Panc1 (cell line): Measurements from ENCODE around the gene MEGF11. TPM values are rescaled to one million over a fixed set of nuclear protein-coding genes. Genes with fewer than 3 reads are reported as not detected.

Experiments used
- ATAC-seq: fragments of 200-7000 bp; cut with Tn5 transposase; 2 replicates; pipeline ENCODE4 v1.9.1; 2020; ENCODE audit warnings: mild to moderate bottlenecking, moderate library complexity
- BruUV-seq: library from RNA; stranded (reverse); fragments of 400-500 nt; replicated peaks from 2 replicates; lab custom pipeline; 2021; lab: Mats Ljungman, UMichigan
- CTCF ChIA-PET: fragments of 300-600 bp; sonication (Branson Sonifier 250); formaldehyde crosslinking; loops from one replicate; lab custom pipeline; 2022; ENCODE audit warnings: antibody characterized with exemption; lab: Charles Lee
- POLR2A ChIA-PET: fragments of 300-600 bp; sonication (Branson Sonifier 250); formaldehyde crosslinking; loops from one replicate; lab custom pipeline; 2022; ENCODE audit warnings: antibody characterized with exemption; lab: Charles Lee
- DNase-seq: peaks from one replicate; pipeline ENCODE4 v3.0.0-alpha.2; 2010; ENCODE audit warnings: low read depth, low spot score
- H3K27ac ChIP-seq: 2 replicates; pipeline ENCODE4 v1.5.1; 2011; ENCODE audit warnings: mild to moderate bottlenecking, low read length, inconsistent platforms
- H3K27me3 ChIP-seq: fragments of 200-500 bp; sonication (Bioruptor generic); 2 replicates; pipeline ENCODE4 v1.6.0; 2014; ENCODE audit warnings: low read length, inconsistent platforms; ENCODE audit not compliant: control insufficient read depth, insufficient read depth
- H3K36me3 ChIP-seq: fragments of 200-500 bp; sonication (Bioruptor generic); 2 replicates; pipeline ENCODE4 v1.5.1; 2014; ENCODE audit warnings: inconsistent platforms, mild to moderate bottlenecking, low read length, moderate library complexity; ENCODE audit not compliant: control insufficient read depth, insufficient read depth
- H3K4me1 ChIP-seq: 2 replicates; pipeline ENCODE4 v1.5.1; 2011; ENCODE audit warnings: inconsistent platforms, mild to moderate bottlenecking, low read length, moderate library complexity; ENCODE audit not compliant: control insufficient read depth, insufficient read depth
- H3K4me3 ChIP-seq, 2 experiments: 2 replicates each; pipeline ENCODE4 v1.5.1; 2011 to 2012; ENCODE audit warnings: low read depth in 2 of 2, low read length in 2 of 2, mild to moderate bottlenecking in 2 of 2, inconsistent platforms in 1 of 2, moderate library complexity in 1 of 2
- H3K9me3 ChIP-seq: fragments of 200-500 bp; sonication (Bioruptor generic); 2 replicates; pipeline ENCODE4 v1.5.1; 2014; ENCODE audit warnings: low read depth, mild to moderate bottlenecking, inconsistent platforms, low read length, moderate library complexity; ENCODE audit not compliant: control insufficient read depth, insufficient read depth
- CTCF ChIP-seq: fragments of 450-650 bp; IDR thresholded peaks from 2 replicates; pipeline ENCODE4 v1.5.1; 2017; ENCODE audit warnings: mild to moderate bottlenecking
- POLR2AphosphoS5 ChIP-seq: IDR thresholded peaks from 2 replicates; pipeline ENCODE4 v1.6.1; 2012; ENCODE audit warnings: mild to moderate bottlenecking, low read depth, low read length, moderate library complexity
- REST ChIP-seq, 2 experiments: IDR thresholded peaks; 2 replicates each; pipeline ENCODE4 v1.6.1; 2011 to 2012; ENCODE audit warnings: low read depth in 2 of 2, control low read depth in 1 of 2, low read length in 1 of 2, mild to moderate bottlenecking in 1 of 2, moderate library complexity in 1 of 2; ENCODE audit not compliant: insufficient read depth in 1 of 2
- SIN3A ChIP-seq: IDR thresholded peaks from 2 replicates; pipeline ENCODE4 v1.6.1; 2012; ENCODE audit warnings: low read depth, mild to moderate bottlenecking, low read length, moderate library complexity, borderline replicate concordance; ENCODE audit not compliant: insufficient read depth
- TCF7L2 ChIP-seq: IDR thresholded peaks from 2 replicates; pipeline ENCODE4 v1.6.1; 2011; ENCODE audit warnings: mild to moderate bottlenecking, low read depth, low read length, inconsistent platforms
- in situ Hi-C: cut with HindIII; loops from 2 replicates; pipeline ENCODE4 v1.10.0; 2016; ENCODE audit warnings: low sequenced_read_pairs, low pct_unique_long_range_greater_than_20kb
- intact Hi-C: fragments of 100-400 bp; cut with micrococcal nuclease; formaldehyde crosslinking; loops from one replicate; pipeline ENCODE4 v1.10.0; 2022; ENCODE audit not compliant: unreplicated experiment
- total RNA-seq: library from RNA; stranded (reverse); gene quantifications from one replicate; pipeline ENCODE4 v1.2.1, GENCODE V29; 2021; ENCODE audit not compliant: unreplicated experiment

The MEGF11 gene
- total RNA-seq, 1 experiment from 2014 or later, result 0.95 TPM

DNA sequence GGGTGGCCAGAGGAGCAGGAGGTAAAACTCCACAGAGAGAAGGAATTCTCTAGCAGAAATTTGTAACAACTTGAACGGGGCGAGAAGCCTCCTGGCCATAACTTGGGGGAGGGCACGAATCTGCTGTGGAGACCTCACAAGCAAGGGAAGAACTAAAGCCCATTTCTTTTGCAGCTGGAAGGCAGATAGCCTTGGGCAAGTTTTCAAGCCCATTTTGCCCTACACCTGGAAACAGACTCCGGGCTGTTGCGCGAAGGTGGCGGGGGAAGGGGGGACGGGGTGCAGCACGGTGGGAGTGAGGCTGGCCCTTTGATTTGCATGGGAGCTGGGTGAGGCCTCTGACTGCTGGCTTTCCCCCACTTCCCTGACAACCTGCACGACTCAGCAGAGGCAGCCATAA is 168.8 kb downstream of the MEGF11 start:
- intact Hi-C loops, result no loop called here
- TF ChIP-seq TCF7L2, result no peak
- TF ChIP-seq SIN3A, result no peak
- TF ChIP-seq POLR2AphosphoS5, result no peak
- TF ChIP-seq REST (IDR thresholded peaks at IDR 0.05; ENCODE audit: insufficient read depth in 1 of 2, low read depth in 2 of 2, low read length in 1 of 2), result no peak
- no peak for TF ChIP-seq CTCF
- DNase-seq (no peak), ATAC-seq (no peak)
- Histone ChIP-seq H3K9me3 (no peaks in the 10 kb centered on the region), H3K27me3 (no peaks in the 10 kb centered on the region; the same call in none of the 2 replicates), H3K4me3 (no peak overlapping the region), H3K27ac (no peak overlapping the region), H3K36me3 (no peaks in the 10 kb centered on the region), H3K4me1 (peaks cover 9% of the 10 kb centered on the region; the same call in 1 of the 2 replicates)
- ChIA-PET POLR2A (no interaction called here), CTCF (no interaction called here)
- BruUV-seq, result no TSS peak
- in situ Hi-C loops, result no loop called here

- in situ Hi-C loops, result no loop called here
- no peak overlapping the region for H3K27ac ChIP-seq
- H3K4me3 ChIP-seq, result no peak overlapping the region
- POLR2A ChIA-PET, result interaction anchor here (0.6 kb wide), 1 partner anchor 259 kb away, joined by 12 read pairs; no protein-coding TSS in a partner anchor
- H3K36me3 ChIP-seq, result no peaks in the 10 kb centered on the region
- CTCF ChIA-PET, result interaction anchor here (0.7 kb wide), 1 partner anchor 389 kb away, joined by 3 read pairs; no protein-coding TSS in a partner anchor
- DNase-seq (no peak), ATAC-seq (peak; percentile 86)
- no TSS peak for BruUV-seq
- no peak for TF ChIP-seq TCF7L2
- no peak for TF ChIP-seq POLR2AphosphoS5
- TF ChIP-seq REST (IDR thresholded peaks at IDR 0.05; ENCODE audit: insufficient read depth in 1 of 2, low read depth in 2 of 2, low read length in 1 of 2), result no peak
- no peak; the same call in 1 of the 2 replicates for TF ChIP-seq CTCF
- no peak for TF ChIP-seq SIN3A
- intact Hi-C loops, result no loop called here
- no peaks in the 10 kb centered on the region; the same call in 1 of the 2 replicates for H3K27me3 ChIP-seq
- peaks cover 9% of the 10 kb centered on the region; the same call in 1 of the 2 replicates for H3K4me1 ChIP-seq
- no peaks in the 10 kb centered on the region for H3K9me3 ChIP-seq
These were observed 172.7 kb downstream of the MEGF11 start for GRCh38 chr15:66080717-66081398.
